Activated CD4-positive, CD25-positive, alpha-beta regulatory T cell treated with anti-CD3 and anti-CD28 coated beads, Interleukin-2, amount 50 U/mL, for 24 hours (primary cell): ENCODE results near the gene INO80.

Experiments used
- ATAC-seq, 2 donors: fragments of 150-1000 bp; cut with Tn5 transposase; one replicate each; pipeline ENCODE4 v1.10.0; 2021; ENCODE audit warnings: mild to moderate bottlenecking in 1 of 2, moderate library complexity in 1 of 2

The INO80 gene

DNA sequence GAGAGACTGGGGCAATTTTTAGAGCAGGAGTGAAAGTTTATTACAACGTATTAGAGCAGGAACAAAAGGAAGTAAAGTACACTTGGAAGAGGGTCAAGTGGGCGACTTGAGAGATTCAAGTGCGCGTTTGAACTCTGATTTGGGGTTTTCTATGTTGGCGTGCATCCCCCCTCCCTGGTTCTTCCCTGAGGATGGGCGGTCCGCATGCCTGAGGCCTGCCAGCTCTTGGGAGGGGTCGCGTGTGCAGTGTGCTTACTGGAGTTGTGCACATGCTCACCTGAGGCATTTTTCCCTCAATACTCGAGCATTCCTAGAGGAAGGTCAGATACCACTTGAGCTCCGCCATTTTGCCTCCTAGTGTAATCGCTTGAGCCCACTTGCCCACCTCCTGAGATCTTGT lies 173.2 kb downstream of the INO80 start:
- no peak for ATAC-seq

GRCh38 chr15:40942337-40942854 lies 173.7 kb downstream of the INO80 start:
- ATAC-seq: no peak

- peak; percentile 79 to 82 for ATAC-seq
Measured at GRCh38 chr15:40941528-40942336, 174.3 kb downstream of the INO80 start.

DNA sequence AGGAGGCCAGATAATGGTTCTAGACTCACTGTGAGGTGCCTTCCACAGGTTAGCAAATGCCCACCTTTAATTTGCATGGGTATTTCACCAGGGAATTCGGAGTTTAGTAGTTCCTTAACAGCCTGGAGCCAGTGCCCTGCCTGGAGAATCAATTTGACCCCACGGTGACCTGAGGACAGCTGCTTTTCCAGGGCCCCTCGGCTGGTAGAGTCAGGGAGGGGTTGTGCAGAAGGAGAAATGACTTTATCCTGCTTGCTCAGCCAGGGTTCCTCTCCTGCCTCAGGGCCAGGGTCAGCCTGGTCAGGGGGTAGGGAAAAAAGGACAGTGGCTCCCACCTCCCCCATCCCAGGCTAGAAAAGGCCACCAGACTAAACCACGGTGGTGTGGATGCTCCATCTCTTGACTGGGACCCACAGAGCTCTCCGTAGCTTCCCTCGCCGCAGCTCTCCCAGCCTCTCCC lies 175.0 kb downstream of the INO80 start:
- no peak for ATAC-seq

DNA sequence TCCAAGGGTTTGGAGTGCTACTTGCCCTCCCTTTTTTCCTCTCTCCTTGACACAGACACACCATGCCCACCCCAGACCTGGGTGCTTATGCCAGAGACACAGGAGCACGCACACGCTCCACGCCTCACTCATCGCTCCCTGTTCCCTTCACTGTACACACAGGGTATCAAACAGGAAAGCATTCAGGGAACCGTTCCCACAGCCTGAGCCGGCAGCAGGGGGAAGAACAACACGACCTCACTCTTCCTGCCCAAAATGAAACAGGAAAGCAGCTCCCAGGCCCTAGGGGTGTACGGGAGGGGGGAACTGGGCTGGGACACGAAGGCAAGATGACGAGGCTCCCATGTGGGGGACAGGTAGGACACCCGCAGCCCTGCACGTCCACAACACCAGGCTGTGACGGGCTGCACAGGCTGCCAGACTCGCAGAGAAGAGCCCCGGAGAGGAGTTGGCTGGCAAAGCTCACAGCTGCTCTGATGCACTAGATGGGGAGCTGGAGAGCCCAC lies 175.7 kb downstream of the INO80 start:
- ATAC-seq: no peak

GRCh38 chr15:40938536-40938870 lies 177.6 kb downstream of the INO80 start:
- ATAC-seq: no peak

DNA sequence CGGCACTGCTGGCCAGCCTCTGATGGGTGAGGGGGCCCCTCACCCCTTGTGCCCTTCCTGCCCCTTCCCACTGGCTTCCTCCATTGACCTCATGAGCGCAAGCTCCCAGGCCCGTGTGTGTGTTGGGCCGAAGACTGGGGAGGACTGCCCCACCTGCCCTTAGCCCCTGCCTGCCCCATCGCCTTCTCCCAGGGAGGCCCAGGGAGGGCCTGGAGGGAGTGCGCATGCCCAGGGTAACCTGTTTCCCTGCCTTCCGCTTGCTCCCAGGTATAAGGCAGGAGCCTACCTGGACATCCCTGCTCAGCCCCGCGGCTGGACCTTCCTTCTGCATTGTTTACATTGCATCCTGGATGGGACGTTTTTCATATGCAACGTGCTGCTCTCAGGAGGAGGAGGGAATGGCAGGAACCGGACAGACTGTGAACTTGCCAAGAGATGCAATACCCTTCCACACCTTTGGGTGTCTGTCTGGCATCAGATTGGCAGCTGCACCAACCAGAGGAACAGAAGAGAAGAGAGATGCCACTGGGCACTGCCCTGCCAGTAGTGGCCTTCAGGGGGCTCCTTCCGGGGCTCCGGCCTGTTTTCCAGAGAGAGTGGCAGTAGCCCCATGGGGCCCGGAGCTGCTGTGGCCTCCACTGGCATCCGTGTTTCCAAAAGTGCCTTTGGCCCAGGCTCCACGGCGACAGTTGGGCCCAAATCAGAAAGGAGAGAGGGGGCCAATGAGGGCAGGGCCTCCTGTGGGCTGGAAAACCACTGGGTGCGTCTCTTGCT lies 178.1 kb downstream of the INO80 start:
- ATAC-seq: no peak

GRCh38 chr15:40936709-40937666 lies 179.1 kb downstream of the INO80 start:
- no peak for ATAC-seq

- no peak for ATAC-seq
Measured at GRCh38 chr15:40936234-40936708, 179.8 kb downstream of the INO80 start.

DNA sequence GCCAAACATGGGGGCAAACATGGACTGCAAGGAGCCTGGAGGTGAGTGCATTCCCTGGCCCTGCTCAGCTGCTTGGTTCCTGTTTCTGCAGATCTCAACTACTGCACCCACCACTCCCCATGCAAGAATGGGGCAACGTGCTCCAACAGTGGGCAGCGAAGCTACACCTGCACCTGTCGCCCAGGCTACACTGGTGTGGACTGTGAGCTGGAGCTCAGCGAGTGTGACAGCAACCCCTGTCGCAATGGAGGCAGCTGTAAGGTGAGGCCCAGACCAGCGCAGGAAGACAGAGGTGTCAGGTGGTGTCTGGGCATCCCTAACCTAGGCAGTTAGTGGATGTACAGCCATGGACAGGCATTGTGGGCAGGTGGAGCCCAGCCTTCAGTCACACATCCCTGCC lies 181.6 kb downstream of the INO80 start:
- no peak for ATAC-seq

DNA sequence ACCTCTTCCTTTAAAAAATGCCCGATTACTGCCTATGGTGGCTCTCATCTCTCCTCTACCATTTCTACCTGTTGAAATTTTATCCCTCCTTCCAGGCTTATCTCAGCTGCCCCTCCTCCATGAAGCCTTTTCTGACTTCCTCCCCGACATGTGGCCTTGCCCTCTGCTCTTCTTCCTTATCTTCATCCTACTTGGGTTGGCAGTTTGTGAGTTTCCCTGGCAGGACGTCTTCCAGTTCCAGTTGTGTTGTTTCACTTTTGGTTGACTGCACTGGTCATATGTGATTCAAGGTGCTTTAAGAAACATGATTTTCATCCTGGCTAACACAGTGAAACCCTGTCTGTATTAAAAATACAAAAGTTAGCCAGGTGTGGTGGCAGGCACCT lies 182.6 kb downstream of the INO80 start:
- ATAC-seq: no peak

DNA sequence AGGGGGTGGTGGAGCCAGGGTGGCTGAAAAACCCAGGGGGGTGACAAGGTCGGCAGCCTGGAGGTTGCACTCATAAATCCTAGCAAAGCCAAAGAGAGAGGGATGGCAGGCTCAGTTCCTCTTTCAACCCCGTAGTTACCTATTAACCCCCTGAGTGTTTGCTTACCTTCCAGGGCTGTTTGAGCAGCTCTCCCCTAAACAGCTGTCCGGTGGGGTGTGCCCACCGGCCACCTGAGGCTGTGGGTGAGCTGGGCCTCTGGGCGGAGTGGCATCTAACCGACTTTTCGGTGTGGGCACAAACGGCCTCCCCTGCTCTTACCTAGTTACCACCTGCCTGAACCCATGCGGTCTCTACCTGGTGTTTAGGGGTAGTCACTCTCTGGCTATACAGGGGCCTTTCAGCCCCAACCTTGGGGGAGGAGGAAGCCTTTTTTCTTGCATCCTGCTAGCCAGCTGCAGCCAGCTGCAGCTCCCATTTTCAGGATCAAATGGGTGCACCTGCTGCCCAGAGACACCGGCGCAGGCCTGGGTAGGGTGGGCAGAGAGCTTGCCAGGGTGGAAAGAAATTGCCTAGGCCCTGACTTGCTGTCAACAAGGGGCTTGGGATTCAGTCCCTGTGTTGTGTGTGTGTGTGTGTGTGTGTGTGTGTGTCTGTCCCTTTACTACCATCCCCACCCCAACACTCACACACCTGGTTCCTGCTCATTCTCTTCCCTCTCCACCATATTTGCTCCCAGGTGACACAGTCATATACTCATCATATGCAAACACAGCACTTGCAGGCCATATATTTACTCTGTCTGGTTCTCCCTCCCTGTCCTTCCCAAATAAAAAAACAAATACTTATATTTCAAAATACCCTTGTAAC lies 183.2 kb downstream of the INO80 start:
- ATAC-seq: no peak

- no peak for ATAC-seq
Measured at GRCh38 chr15:40932156-40932555, 183.9 kb downstream of the INO80 start.

DNA sequence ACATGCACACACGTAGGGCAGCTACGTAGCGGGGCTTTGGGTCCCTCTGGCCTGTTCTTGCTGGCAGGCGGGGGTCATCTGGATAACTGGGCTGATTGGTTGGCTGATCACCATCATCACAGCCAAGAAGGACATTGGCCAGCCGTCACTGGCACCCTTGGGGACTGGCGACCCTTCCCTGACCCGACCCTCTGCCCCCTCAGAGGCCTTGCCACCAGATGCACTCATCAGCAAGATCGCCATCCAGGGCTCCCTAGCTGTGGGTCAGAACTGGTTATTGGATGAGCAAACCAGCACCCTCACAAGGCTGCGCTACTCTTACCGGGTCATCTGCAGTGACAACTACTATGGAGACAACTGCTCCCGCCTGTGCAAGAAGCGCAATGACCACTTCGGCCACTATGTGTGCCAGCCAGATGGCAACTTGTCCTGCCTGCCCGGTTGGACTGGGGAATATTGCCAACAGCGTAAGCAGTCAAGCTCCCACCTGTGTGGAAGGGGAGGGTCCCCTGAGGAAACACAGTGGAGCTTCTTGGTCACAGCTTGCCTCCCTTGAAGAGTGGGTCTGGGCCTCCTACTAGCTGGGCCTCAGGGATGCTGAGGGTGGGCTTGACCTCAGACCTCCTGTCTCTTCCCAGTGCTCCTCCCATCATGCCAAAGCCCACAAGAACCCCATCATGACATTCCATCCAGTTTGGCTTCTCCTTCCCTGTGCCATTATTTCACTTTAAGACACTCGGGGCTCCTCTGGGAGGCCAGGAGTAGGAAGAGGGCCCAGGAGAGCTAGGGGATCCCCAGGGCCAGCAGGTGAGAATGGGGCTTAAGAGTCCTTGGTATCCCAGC lies 184.6 kb downstream of the INO80 start:
- ATAC-seq: no peak

DNA sequence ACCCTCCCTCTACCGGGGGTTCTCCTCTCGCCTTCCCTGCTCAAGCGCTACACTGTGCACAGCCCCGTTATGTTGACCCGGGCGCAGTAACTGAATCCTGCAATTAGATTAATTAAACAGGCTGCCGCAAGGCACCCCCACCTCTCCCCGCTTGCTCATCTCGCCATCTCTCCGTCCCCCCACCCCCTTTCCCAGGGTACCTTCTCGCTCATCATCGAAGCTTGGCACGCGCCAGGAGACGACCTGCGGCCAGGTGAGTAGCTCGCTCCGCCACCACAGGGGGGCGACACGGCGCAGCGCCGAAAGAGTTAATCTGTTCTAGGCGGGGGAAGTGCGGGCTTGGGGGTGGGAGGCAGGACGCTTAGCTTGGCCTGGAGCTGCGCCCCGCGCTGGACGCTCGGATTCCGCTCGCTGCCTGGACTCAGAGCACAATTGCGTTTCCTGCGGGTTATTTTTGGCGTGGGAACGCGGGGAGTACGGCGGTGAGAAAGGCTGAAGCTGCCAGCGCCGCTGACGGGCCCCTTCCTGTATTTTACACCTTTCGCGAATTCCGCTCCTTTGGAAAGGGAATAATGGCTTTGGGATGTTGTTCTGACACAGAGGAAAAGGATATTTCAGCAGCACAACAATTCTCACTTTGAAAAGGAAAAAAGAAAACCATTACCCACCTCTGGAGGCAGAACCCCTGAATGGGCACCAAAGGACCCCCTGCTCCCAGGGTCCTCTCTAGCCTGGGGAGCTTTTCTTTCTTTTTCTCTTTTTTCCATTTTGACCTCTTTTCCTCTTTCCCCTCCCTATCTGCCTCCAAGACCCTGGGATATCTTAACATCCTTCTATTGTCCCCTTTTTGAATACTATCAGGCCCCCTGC lies 185.4 kb downstream of the INO80 start:
- ATAC-seq: peak; percentile 11 to 19

GRCh38 chr15:40929660-40930429 lies 186.2 kb downstream of the INO80 start:
- ATAC-seq: peak in 1 of 2 donors; percentile 7
